Thoracic aorta (tissue), 2 donors: ENCODE data around the gene PLA2G4B. TPM values are rescaled to one million over a fixed set of nuclear protein-coding genes. Genes with fewer than 3 reads are reported as not detected.

Source experiments
- ATAC-seq: fragments of 150-250 bp; one replicate; pipeline ENCODE4 v1.8.0; 2017; ENCODE audit warnings: low read depth; ENCODE audit not compliant: insufficient number of reproducible peaks, low FRiP score
- DNase-seq: peaks from one replicate; pipeline ENCODE4 v3.0.0-alpha.2; 2020; ENCODE audit warnings: low spot score
- H3K27ac ChIP-seq, 2 donors: fragments of 200-600 bp; sonication (generic); 1 replicate in 1 of 2; 2 replicates in 1 of 2; pipeline ENCODE4 v1.5.1; 2016; ENCODE audit warnings: mild to moderate bottlenecking in 2 of 2, moderate library complexity in 2 of 2
- H3K27me3 ChIP-seq: fragments of 200-600 bp; sonication (generic); replicated peaks from 2 replicates; pipeline ENCODE4 v1.6.0; 2016; ENCODE audit warnings: mild to moderate bottlenecking; ENCODE audit not compliant: insufficient read depth
- H3K36me3 ChIP-seq: fragments of 200-600 bp; sonication (generic); one replicate; pipeline ENCODE4 v1.5.1; 2016
- H3K4me1 ChIP-seq, 2 donors: fragments of 200-600 bp; sonication (generic); 1 replicate in 1 of 2; 2 replicates in 1 of 2; pipeline versions ENCODE4 v1.5.1 to v1.6.0; 2016; ENCODE audit warnings: low read depth in 2 of 2, mild to moderate bottlenecking in 1 of 2; ENCODE audit not compliant: control insufficient read depth in 1 of 2
- H3K4me3 ChIP-seq: fragments of 200-600 bp; sonication (generic); 2 replicates; pipeline ENCODE4 v1.5.1; 2016; ENCODE audit warnings: mild to moderate bottlenecking
- H3K9me3 ChIP-seq: fragments of 200-600 bp; sonication (generic); 2 replicates; pipeline ENCODE4 v1.5.1; 2016
- total RNA-seq, 2 donors: library from RNA; depleted of rRNA; stranded (reverse); fragments of >200 nt; gene quantifications; one replicate each; pipeline versions ENCODE4 v1.1.0 to v1.2.3, GENCODE V29; 2016
- TF ChIP-seq, protein P1 (sequence below): fragments of 200-600 bp; sonication (generic); IDR thresholded peaks from one replicate; pipeline ENCODE4 v1.5.1; 2019; ENCODE audit warnings: antibody characterized with exemption

PLA2G4B gene
- total RNA-seq, 2 donors from 2014 or later = 1.9 to 4.0 TPM

DNA sequence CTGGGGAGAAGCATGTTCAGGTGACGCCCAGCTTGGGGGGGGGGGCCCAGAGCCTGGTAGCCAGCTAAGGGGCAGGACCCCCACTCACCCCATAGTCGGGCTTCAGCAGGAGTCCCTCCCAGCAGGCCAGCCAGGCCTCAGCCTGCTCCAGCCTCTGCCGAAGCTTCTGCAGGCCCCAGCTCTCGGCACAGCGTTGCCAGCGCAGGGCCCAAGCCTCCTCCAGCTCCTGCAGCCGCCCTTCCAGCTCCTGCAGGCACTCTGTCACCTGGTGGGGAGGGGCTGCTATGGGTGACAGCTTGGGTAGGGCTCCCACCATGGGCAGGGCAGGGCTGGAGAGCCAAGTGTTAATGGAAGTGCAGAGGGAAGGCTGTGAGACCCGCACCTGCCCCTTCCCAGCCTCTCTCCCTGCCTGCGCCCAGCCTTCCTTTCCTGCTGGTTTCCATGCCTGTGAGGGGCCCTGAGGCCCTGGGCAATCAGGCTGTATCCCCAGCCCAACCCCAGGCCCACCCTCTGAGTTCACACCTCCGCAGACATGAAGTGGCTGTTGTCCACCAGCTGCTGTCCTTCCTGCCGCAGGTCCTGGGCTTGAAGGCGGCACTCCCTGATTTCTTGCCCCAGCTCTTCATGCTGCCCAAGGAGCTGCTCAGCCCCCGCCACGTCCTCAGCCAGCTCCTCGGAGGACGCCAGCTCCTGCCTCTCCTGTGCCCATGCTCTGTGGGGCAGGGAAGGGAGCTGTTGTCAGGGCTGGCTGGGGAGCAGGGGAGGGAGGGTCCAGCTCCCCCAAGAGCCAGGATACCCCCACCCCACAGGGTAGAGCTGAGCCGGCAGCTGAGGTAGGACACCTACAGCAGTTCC is 14.3 kb downstream of the PLA2G4B start:
- peaks cover 3% of the 10 kb centered on the region for H3K36me3 ChIP-seq
- DNase-seq (no peak), ATAC-seq (no peak)
- no peaks in the 10 kb centered on the region for H3K27me3 ChIP-seq
- TF ChIP-seq, protein P1, sequence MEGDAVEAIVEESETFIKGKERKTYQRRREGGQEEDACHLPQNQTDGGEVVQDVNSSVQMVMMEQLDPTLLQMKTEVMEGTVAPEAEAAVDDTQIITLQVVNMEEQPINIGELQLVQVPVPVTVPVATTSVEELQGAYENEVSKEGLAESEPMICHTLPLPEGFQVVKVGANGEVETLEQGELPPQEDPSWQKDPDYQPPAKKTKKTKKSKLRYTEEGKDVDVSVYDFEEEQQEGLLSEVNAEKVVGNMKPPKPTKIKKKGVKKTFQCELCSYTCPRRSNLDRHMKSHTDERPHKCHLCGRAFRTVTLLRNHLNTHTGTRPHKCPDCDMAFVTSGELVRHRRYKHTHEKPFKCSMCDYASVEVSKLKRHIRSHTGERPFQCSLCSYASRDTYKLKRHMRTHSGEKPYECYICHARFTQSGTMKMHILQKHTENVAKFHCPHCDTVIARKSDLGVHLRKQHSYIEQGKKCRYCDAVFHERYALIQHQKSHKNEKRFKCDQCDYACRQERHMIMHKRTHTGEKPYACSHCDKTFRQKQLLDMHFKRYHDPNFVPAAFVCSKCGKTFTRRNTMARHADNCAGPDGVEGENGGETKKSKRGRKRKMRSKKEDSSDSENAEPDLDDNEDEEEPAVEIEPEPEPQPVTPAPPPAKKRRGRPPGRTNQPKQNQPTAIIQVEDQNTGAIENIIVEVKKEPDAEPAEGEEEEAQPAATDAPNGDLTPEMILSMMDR = no peak
- H3K4me3 ChIP-seq = no peak overlapping the region
- no peaks in the 10 kb centered on the region for H3K4me1 ChIP-seq
- H3K27ac ChIP-seq = no peak overlapping the region
- H3K9me3 ChIP-seq = no peaks in the 10 kb centered on the region

DNA sequence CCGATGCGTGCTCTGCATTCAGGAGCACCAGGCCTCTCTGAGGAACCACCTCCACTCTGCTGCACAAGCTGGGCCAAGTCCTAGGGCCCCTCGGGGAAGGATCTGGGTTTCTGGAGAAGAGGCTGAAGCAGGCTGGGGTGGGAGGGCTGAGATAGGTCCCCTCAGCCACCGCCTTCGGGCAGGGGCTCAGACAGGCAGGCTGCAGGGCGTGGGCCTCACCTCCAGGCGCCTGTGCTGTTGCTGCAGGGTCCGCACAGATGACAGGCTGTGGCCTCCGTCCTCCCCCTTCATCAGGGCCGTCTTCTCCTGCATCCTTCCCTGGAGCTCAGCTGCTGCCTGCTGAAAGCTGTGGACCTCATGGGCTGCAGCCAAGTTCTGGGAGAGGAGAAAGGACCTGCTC is 15.2 kb downstream of the PLA2G4B start:
- ATAC-seq (no peak), DNase-seq (no peak)
- Histone ChIP-seq H3K9me3 (no peaks in the 10 kb centered on the region), H3K4me1 (no peaks in the 10 kb centered on the region), H3K36me3 (no peaks in the 10 kb centered on the region), H3K27me3 (no peaks in the 10 kb centered on the region), H3K4me3 (no peak overlapping the region), H3K27ac (no peak overlapping the region)
- TF ChIP-seq, protein P1 = no peak

DNA sequence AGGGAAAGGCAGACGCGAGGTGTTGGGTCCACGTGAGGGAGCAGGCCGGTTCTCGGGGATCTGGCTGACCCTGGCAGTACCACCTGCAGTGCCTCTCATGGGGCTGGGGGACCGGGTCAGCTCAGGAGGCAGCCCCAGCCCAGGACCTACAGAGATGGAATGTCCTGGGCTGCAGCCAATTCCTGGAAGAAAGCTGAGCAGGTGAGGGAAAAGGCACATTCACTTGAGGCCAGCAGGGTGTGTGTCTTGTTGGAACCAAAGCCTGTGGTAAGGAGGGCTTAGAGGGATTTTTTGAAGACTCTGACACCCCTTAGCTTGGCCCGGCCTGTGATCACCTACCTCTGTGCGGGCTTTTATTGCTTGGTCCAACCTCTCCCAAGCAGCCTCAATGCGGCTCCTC is 15.8 kb downstream of the PLA2G4B start:
- H3K4me1 ChIP-seq = no peaks in the 10 kb centered on the region

DNA sequence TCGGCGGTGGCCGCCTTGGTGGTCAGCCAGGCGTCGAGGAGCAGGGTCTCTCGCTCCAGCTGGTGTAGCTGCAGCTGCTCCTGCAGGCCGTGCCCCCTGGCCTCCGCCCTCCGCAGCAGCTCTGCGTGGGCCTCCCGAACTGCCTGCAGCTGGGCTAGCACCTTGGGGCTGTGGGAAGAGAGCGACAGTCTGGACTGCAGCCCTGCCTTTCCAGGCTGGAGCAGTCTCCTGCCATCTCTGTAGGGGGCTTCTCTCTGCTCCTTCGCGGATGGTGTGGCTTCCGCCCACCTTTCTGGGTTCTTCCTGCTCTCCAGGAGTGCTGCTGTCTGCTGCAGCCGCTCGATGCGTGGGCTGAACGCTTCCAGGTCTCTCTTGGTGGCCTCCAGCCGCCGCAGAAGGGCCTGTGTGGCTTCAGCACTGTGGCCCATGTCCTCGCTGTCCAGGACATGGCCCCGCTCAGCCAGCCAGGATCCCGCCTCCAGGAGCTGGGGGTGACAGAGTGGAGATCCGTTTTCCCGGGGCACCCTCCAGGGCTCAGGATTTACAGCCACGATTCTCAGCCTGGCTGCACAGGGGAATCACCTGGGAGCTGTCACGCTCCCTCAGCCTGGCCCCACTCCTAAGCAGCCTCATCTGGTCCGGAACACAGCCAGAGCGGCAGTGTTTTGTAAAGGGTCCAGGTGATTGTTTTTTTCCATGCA is 16.8 kb downstream of the PLA2G4B start:
- no peak overlapping the region for H3K27ac ChIP-seq
- H3K36me3 ChIP-seq = no peaks in the 10 kb centered on the region
- ATAC-seq (no peak), DNase-seq (no peak)
- TF ChIP-seq, protein P1 = no peak
- no peak overlapping the region for H3K4me3 ChIP-seq
- no peaks in the 10 kb centered on the region for H3K27me3 ChIP-seq
- H3K4me1 ChIP-seq = no peaks in the 10 kb centered on the region
- no peaks in the 10 kb centered on the region for H3K9me3 ChIP-seq

More for the DNA sequence above, 15.8 kb downstream of the PLA2G4B start:
- ATAC-seq = no peak
- no peak for DNase-seq
- Histone ChIP-seq H3K27me3 (no peaks in the 10 kb centered on the region), H3K36me3 (no peaks in the 10 kb centered on the region), H3K27ac (no peak overlapping the region), H3K4me3 (no peak overlapping the region), H3K9me3 (no peaks in the 10 kb centered on the region)
- TF ChIP-seq, protein P1 = no peak

DNA sequence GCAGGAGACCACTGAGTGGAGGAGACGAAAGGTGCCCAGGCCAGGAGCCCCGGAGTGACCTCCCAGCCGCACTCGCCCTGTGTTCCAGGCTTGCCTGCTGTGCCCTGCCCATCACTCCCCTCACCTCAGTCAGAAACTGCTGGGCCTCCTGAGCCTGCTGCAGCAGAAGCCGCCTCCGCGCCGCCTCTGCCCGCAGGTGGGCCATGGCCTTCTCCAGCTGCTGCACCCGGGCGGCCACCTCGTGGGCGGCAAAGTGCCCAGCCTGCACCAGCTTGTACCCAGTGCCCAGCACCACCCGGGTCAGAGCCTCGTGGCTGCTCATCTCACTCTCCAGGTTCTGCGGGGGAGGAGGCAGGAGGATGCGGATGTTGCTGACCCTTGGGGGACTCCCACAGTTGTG is 17.6 kb downstream of the PLA2G4B start:
- Histone ChIP-seq H3K27ac (no peak overlapping the region), H3K4me1 (no peaks in the 10 kb centered on the region), H3K27me3 (no peaks in the 10 kb centered on the region), H3K4me3 (no peak overlapping the region), H3K36me3 (no peaks in the 10 kb centered on the region), H3K9me3 (no peaks in the 10 kb centered on the region)
- ATAC-seq = no peak
- DNase-seq = no peak
- TF ChIP-seq, protein P1 = no peak
